IMR-90 (cell line): ENCODE measurements around the gene SDHA. TPM values are rescaled to one million over a fixed set of nuclear protein-coding genes. Genes with fewer than 3 reads are reported as not detected.

Experiments used
- ATAC-seq: fragments of 200-7000 bp; cut with Tn5 transposase; 2 replicates; pipeline ENCODE4 v1.9.1; 2020; ENCODE audit warnings: low read depth, mild to moderate bottlenecking, moderate library complexity
- BruUV-seq: library from RNA; stranded (reverse); fragments of 400-500 nt; replicated peaks from 2 replicates; lab custom pipeline; 2021; lab: Mats Ljungman, UMichigan
- CTCF ChIA-PET: fragments of 300-600 bp; formaldehyde crosslinking; extraction: SDS; loops from one replicate; lab custom pipeline; 2021; ENCODE audit warnings: antibody characterized with exemption; lab: Yijun Ruan, JAX
- POLR2A ChIA-PET: fragments of 300-600 bp; sonication (Branson Sonifier 250); formaldehyde crosslinking; loops from one replicate; lab custom pipeline; 2022; ENCODE audit warnings: antibody characterized with exemption; ENCODE audit not compliant: unreplicated experiment; lab: Charles Lee
- DNase-seq: peaks from one replicate; pipeline ENCODE4 v3.0.0; 2013
- H2AFZ ChIP-seq: replicated peaks from 2 replicates; pipeline ENCODE3; 2013; ENCODE audit warnings: low read length, mild to moderate bottlenecking; ENCODE audit not compliant: poor library complexity
- H2AK5ac ChIP-seq: 2 replicates; pipeline ENCODE4 v1.6.1; 2013; ENCODE audit warnings: low read depth, low read length, inconsistent platforms
- H2AK9ac ChIP-seq: replicated peaks from 2 replicates; pipeline ENCODE3; 2013; ENCODE audit warnings: mild to moderate bottlenecking, low read depth, low read length, moderate library complexity; ENCODE audit not compliant: poor library complexity
- H2BK120ac ChIP-seq: 2 replicates; pipeline ENCODE4 v1.6.1; 2013; ENCODE audit warnings: low read depth, low read length, inconsistent platforms
- H2BK15ac ChIP-seq: 3 replicates; pipeline ENCODE4 v1.6.1; 2013; ENCODE audit warnings: low read depth, low read length, inconsistent platforms
- H2BK20ac ChIP-seq: 2 replicates; pipeline ENCODE4 v1.6.1; 2013; ENCODE audit warnings: low read depth, mild to moderate bottlenecking, inconsistent platforms, low read length, moderate library complexity
- H2BK5ac ChIP-seq: 2 replicates; pipeline ENCODE4 v1.6.1; 2013; ENCODE audit warnings: mild to moderate bottlenecking, low read depth, low read length, inconsistent platforms; ENCODE audit not compliant: poor library complexity, severe bottlenecking
- H3K14ac ChIP-seq: replicated peaks from 2 replicates; pipeline ENCODE4 v1.6.1; 2013; ENCODE audit warnings: low read depth, low read length, inconsistent platforms
- H3K18ac ChIP-seq: 2 replicates; pipeline ENCODE4 v1.6.1; 2013; ENCODE audit warnings: low read depth, low read length, control low read depth
- H3K23ac ChIP-seq: 2 replicates; pipeline ENCODE4 v1.6.1; 2013; ENCODE audit warnings: low read depth, low read length, inconsistent platforms
- H3K27ac ChIP-seq: 2 replicates; pipeline ENCODE4 v1.5.1; 2013; ENCODE audit warnings: mild to moderate bottlenecking, control low read depth, low read length; ENCODE audit not compliant: insufficient read depth
- H3K27me3 ChIP-seq: 2 replicates; pipeline ENCODE4 v1.6.1; 2013; ENCODE audit warnings: low read length; ENCODE audit not compliant: control insufficient read depth, insufficient read depth
- H3K36me3 ChIP-seq: 2 replicates; pipeline ENCODE4 v1.6.1; 2013; ENCODE audit warnings: low read length, mixed read lengths; ENCODE audit not compliant: control insufficient read depth, insufficient read depth
- H3K4ac ChIP-seq: 2 replicates; pipeline ENCODE4 v1.6.1; 2013; ENCODE audit warnings: low read depth, low read length, inconsistent platforms
- H3K4me1 ChIP-seq: 2 replicates; pipeline ENCODE4 v1.6.1; 2013; ENCODE audit warnings: low read length, mixed read lengths; ENCODE audit not compliant: control insufficient read depth, insufficient read depth
- H3K4me2 ChIP-seq: 2 replicates; pipeline ENCODE4 v1.6.1; 2013; ENCODE audit warnings: low read depth, mild to moderate bottlenecking, control low read depth, low read length, moderate library complexity
- H3K4me3 ChIP-seq: 2 replicates; pipeline ENCODE4 v1.5.1; 2013; ENCODE audit warnings: low read depth, mild to moderate bottlenecking, control low read depth, low read length, moderate library complexity; ENCODE audit not compliant: insufficient read depth
- H3K56ac ChIP-seq: 2 replicates; pipeline ENCODE4 v1.6.1; 2013; ENCODE audit warnings: low read length, inconsistent platforms; ENCODE audit not compliant: insufficient read depth; ENCODE audit errors: extremely low read depth
- H3K79me1 ChIP-seq, 2 experiments: 2 replicates each; pipeline ENCODE4 v1.6.1; 2013; ENCODE audit warnings: low read length in 2 of 2, inconsistent platforms in 1 of 2, low read depth in 1 of 2
- H3K9ac ChIP-seq: 2 replicates; pipeline ENCODE4 v1.6.1; 2013; ENCODE audit warnings: low read depth, low read length, control low read depth
- H3K9me1 ChIP-seq: 2 replicates; pipeline ENCODE4 v1.6.1; 2013; ENCODE audit warnings: low read length, inconsistent platforms; ENCODE audit not compliant: insufficient read depth
- H3K9me3 ChIP-seq: 2 replicates; pipeline ENCODE4 v1.6.1; 2013; ENCODE audit warnings: low read length; ENCODE audit not compliant: control insufficient read depth, insufficient read depth
- H4K20me1 ChIP-seq: 2 replicates; pipeline ENCODE4 v1.6.1; 2013; ENCODE audit warnings: low read length, inconsistent platforms; ENCODE audit not compliant: insufficient read depth
- H4K5ac ChIP-seq: 2 replicates; pipeline ENCODE4 v1.6.1; 2013; ENCODE audit warnings: mild to moderate bottlenecking, low read depth, low read length, control low read depth
- H4K8ac ChIP-seq, 2 experiments: 2 replicates each; pipeline ENCODE4 v1.6.1; 2013; ENCODE audit warnings: low read depth in 2 of 2, low read length in 2 of 2, control low read depth in 1 of 2, inconsistent platforms in 1 of 2
- H4K91ac ChIP-seq: 2 replicates; pipeline ENCODE4 v1.6.1; 2013; ENCODE audit warnings: low read depth, low read length, inconsistent platforms; ENCODE audit not compliant: insufficient read depth
- BHLHE40 ChIP-seq: fragments of 150-350 bp; IDR thresholded peaks from 2 replicates; pipeline ENCODE4 v1.6.1; 2016; ENCODE audit warnings: mild to moderate bottlenecking, low read depth, low read length
- CEBPB ChIP-seq: IDR thresholded peaks from 2 replicates; pipeline ENCODE4 v1.6.1; 2012; ENCODE audit warnings: low read depth, low read length, improper control_type of control experiment
- CHD1 ChIP-seq: IDR thresholded peaks from 2 replicates; pipeline ENCODE4 v1.6.1; 2012; ENCODE audit warnings: low read depth, low read length, improper control_type of control experiment
- FOS ChIP-seq: fragments of 150-350 bp; IDR thresholded peaks from 2 replicates; pipeline ENCODE4 v1.6.1; 2016; ENCODE audit warnings: low read depth, low read length
- MXI1 ChIP-seq: IDR thresholded peaks from 2 replicates; pipeline ENCODE4 v1.6.1; 2012; ENCODE audit warnings: low read depth, mild to moderate bottlenecking, low read length, moderate library complexity, borderline replicate concordance
- NFE2L2 ChIP-seq: fragments of 150-350 bp; IDR thresholded peaks from 2 replicates; pipeline ENCODE4 v1.6.1; 2016; ENCODE audit warnings: low read depth, mild to moderate bottlenecking, low read length
- RCOR1 ChIP-seq: IDR thresholded peaks from 2 replicates; pipeline ENCODE4 v1.6.1; 2012; ENCODE audit warnings: mild to moderate bottlenecking, low read length, improper control_type of control experiment; ENCODE audit not compliant: insufficient replicate concordance
- SMC3 ChIP-seq: fragments of 150-350 bp; IDR thresholded peaks from 2 replicates; pipeline ENCODE4 v1.6.1; 2016; ENCODE audit warnings: low read depth, mild to moderate bottlenecking, antibody characterized with exemption, low read length, moderate library complexity
- WGBS, 2 experiments: methylation state at CpG; one replicate each; pipeline versions ENCODE4 v1.1.5 to v1.1.7; 2013; ENCODE audit warnings: missing lambda C conversion rate in 2 of 2; ENCODE audit not compliant: insufficient read length in 1 of 2; ENCODE audit errors: extremely low coverage in 2 of 2; 5-methylcytosine and 5-hydroxymethylcytosine counted together
- dilution Hi-C: fragments of 300-500 bp; cut with HindIII; formaldehyde crosslinking; loops from one replicate; pipeline ENCODE4 v1.14.3; 2018; ENCODE audit warnings: low sequenced_read_pairs; ENCODE audit not compliant: unreplicated experiment
- in situ Hi-C: fragments of 300-500 bp; cut with MboI; formaldehyde crosslinking; loops from 3 replicates; pipeline ENCODE4 v1.14.3; 2019; ENCODE audit warnings: low sequenced_read_pairs, inconsistent platforms, mixed read lengths
- intact Hi-C: fragments of 100-400 bp; cut with micrococcal nuclease; formaldehyde crosslinking; loops from 2 replicates; pipeline ENCODE4 v1.10.0; 2022
- polyA plus RNA-seq, 3 experiments: library from polyadenylated mRNA; depleted of rRNA; stranded (reverse); fragments of >200 nt; gene quantifications; 2 replicates each; pipeline ENCODE4 v1.2.3, GENCODE V29; 2012; ENCODE audit warnings: low replicate concordance in 1 of 3
- total RNA-seq: library from RNA; depleted of rRNA; stranded (reverse); fragments of >200 nt; gene quantifications from 2 replicates; pipeline ENCODE4 v1.2.3, GENCODE V29; 2012
- TF ChIP-seq, protein P1 (sequence below): conservative IDR thresholded peaks from 2 replicates; pipeline ENCODE4 v1.5.1; 2012; ENCODE audit warnings: mild to moderate bottlenecking, low read depth, low read length, improper control_type of control experiment

The SDHA gene
- total and polyA plus RNA-seq, 2 of the 4 experiments (the other 2 are of a cell fraction): 105 to 121 TPM

DNA sequence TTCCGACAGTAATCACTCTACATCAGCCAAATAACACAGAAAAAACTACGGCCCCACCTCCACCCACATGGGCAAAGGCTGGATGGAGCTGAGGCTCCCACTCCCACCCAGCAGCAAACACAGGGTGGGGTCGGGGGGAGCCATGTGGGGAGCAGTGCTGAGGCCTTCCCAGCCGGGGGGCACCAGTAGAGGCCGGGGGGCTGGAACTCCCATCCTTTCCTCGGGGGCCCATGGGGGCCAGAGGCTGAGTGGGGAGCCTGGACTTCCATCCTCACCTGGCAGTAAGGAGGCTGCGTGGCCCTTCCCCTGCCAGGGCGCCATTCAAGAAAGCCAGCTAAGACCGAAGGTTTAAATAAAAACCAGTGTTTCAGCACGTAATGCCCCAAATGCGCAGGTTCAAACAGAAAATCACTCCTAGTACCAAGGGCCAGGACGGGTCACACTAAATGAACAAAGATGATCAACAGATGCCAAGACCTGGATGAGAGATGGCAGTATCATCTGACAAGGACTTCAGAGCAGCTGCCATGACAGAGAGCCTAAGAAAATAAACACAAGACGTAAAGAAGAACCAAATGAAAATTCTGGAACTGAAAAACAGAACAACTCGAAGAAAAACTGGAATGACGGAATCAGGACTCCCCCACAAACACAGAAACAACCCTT lies 9.5 kb upstream of the SDHA start:
- in situ Hi-C loops (no loop called here), intact Hi-C loops (no loop called here), dilution Hi-C loops (no loop called here)
- BruUV-seq: no TSS peak
- Histone ChIP-seq H2AK9ac (no peak overlapping the region), H4K8ac (no peak overlapping the region), H2AFZ (no peak overlapping the region), H2BK120ac (no peak overlapping the region), H3K4me1 (0 out of 2 replicates have a peak, but pooled peaks cover 2% of the 10 kb centered on the region), H3K4me2 (no peak overlapping the region), H4K91ac (no peak overlapping the region), H2AK5ac (no peak overlapping the region), H2BK5ac (no peak overlapping the region), H3K23ac (no peak overlapping the region), H4K5ac (no peak overlapping the region), H3K14ac (no peak overlapping the region), H3K4ac (no peak overlapping the region), H3K36me3 (peaks cover 16% of the 10 kb centered on the region), H3K56ac (no peak overlapping the region), H3K79me1 (peaks cover 22 to 39% of the 10 kb centered on the region in 2 experiments), H3K27ac (no peak overlapping the region), H3K9ac (no peak overlapping the region), H4K20me1 (peaks cover 38% of the 10 kb centered on the region), H3K4me3 (no peak overlapping the region), H3K9me1 (peaks cover 6% of the 10 kb centered on the region; the same call in 1 of the 2 replicates), H2BK20ac (no peak overlapping the region), H3K27me3 (no peaks in the 10 kb centered on the region), H2BK15ac (no peak overlapping the region), H3K18ac (no peak overlapping the region), H3K9me3 (no peaks in the 10 kb centered on the region)
- no peak for TF ChIP-seq RCOR1
- no peak for TF ChIP-seq MXI1
- TF ChIP-seq, protein P1, sequence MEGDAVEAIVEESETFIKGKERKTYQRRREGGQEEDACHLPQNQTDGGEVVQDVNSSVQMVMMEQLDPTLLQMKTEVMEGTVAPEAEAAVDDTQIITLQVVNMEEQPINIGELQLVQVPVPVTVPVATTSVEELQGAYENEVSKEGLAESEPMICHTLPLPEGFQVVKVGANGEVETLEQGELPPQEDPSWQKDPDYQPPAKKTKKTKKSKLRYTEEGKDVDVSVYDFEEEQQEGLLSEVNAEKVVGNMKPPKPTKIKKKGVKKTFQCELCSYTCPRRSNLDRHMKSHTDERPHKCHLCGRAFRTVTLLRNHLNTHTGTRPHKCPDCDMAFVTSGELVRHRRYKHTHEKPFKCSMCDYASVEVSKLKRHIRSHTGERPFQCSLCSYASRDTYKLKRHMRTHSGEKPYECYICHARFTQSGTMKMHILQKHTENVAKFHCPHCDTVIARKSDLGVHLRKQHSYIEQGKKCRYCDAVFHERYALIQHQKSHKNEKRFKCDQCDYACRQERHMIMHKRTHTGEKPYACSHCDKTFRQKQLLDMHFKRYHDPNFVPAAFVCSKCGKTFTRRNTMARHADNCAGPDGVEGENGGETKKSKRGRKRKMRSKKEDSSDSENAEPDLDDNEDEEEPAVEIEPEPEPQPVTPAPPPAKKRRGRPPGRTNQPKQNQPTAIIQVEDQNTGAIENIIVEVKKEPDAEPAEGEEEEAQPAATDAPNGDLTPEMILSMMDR: no peak
- TF ChIP-seq FOS: no peak
- TF ChIP-seq CHD1: no peak
- no peak for TF ChIP-seq NFE2L2
- TF ChIP-seq SMC3: no peak
- TF ChIP-seq BHLHE40: no peak
- TF ChIP-seq CEBPB: no peak
- POLR2A ChIA-PET: interaction anchor here (0.6 kb wide), 1 partner anchor 10 kb away, joined by 4 read pairs; the partner anchor contains the start of gene SDHA
- DNase-seq: no peak
- 90% methylated on average over 4 of the region's 15 CpGs; no CpG with 5 or more reads in 1 of the 2 experiments for WGBS, 2 experiments
- CTCF ChIA-PET: no interaction called here
- no peak for ATAC-seq
